Mucosa of rectum (tissue), 2 donors: ENCODE measurements around the gene EGLN3.
A peak's percentile ranks its signal among the peaks of the same experiment; 100 is the strongest.

Experiments used
- H3K27ac ChIP-seq, 2 donors: one replicate each; pipeline ENCODE4 v1.7.0; 2013; ENCODE audit warnings: inconsistent platforms in 2 of 2, low read depth in 2 of 2, low read length in 2 of 2
- H3K27me3 ChIP-seq, 2 donors: one replicate each; pipeline ENCODE4 v1.7.0; 2013; ENCODE audit warnings: low read length in 2 of 2; ENCODE audit not compliant: control insufficient read depth in 2 of 2, insufficient read depth in 2 of 2
- H3K36me3 ChIP-seq, 2 donors: one replicate each; pipeline ENCODE4 v1.7.0; 2013; ENCODE audit warnings: low read length in 2 of 2; ENCODE audit not compliant: control insufficient read depth in 2 of 2, insufficient read depth in 2 of 2
- H3K4me1 ChIP-seq, 2 donors: one replicate each; pipeline ENCODE4 v1.7.0; 2013; ENCODE audit warnings: low read length in 2 of 2, mild to moderate bottlenecking in 1 of 2; ENCODE audit not compliant: control insufficient read depth in 2 of 2, insufficient read depth in 2 of 2
- H3K4me3 ChIP-seq, 2 donors: one replicate each; pipeline ENCODE4 v1.7.0; 2013; ENCODE audit warnings: low read length in 2 of 2
- H3K9ac ChIP-seq, 2 donors: one replicate each; pipeline ENCODE4 v1.7.0; 2013; ENCODE audit warnings: low read length in 2 of 2, low read depth in 1 of 2, mild to moderate bottlenecking in 1 of 2
- H3K9me3 ChIP-seq, 2 donors: one replicate each; pipeline ENCODE4 v1.7.0; 2013; ENCODE audit warnings: low read length in 2 of 2; ENCODE audit not compliant: control insufficient read depth in 2 of 2
- donor health status: healthy.
- donor health status: Normal muscosa, but diverticular disease.

EGLN3 gene

GRCh38 chr14:33938131-33938949 lies 12.5 kb downstream of the EGLN3 start:
- Histone ChIP-seq H3K4me3 (peak overlapping the region; percentile 58), H3K9me3 (no peaks in the 10 kb centered on the region), H3K27me3 (no peaks in the 10 kb centered on the region), H3K27ac (peak overlapping the region; percentile 71 to 78), H3K4me1 (peaks cover 21 to 29% of the 10 kb centered on the region in 2 donors), H3K36me3 (no peaks in the 10 kb centered on the region), H3K9ac (peak overlapping the region in 1 of 2 donors; percentile 49)

GRCh38 chr14:33936391-33936790 lies 14.5 kb downstream of the EGLN3 start:
- no peaks in the 10 kb centered on the region for H3K9me3 ChIP-seq
- H3K27me3 ChIP-seq, result no peaks in the 10 kb centered on the region
- no peak overlapping the region for H3K9ac ChIP-seq
- H3K4me3 ChIP-seq, result no peak overlapping the region
- no peak overlapping the region for H3K27ac ChIP-seq
- no peaks in the 10 kb centered on the region for H3K36me3 ChIP-seq
- H3K4me1 ChIP-seq, result peaks cover 9 to 20% of the 10 kb centered on the region in 2 donors

- Histone ChIP-seq H3K36me3 (peaks cover 0 to 4% of the 10 kb centered on the region in 2 donors), H3K4me3 (no peak overlapping the region), H3K9me3 (no peaks in the 10 kb centered on the region), H3K27me3 (no peaks in the 10 kb centered on the region), H3K27ac (no peak overlapping the region), H3K9ac (no peak overlapping the region), H3K4me1 (peaks cover 9 to 20% of the 10 kb centered on the region in 2 donors)
These were observed 15.9 kb downstream of the EGLN3 start for GRCh38 chr14:33934938-33935337.

GRCh38 chr14:33934043-33934750 lies 16.7 kb downstream of the EGLN3 start:
- Histone ChIP-seq H3K27ac (peak overlapping the region in 1 of 2 donors; percentile 14), H3K4me1 (peaks cover 9 to 20% of the 10 kb centered on the region in 2 donors)

GRCh38 chr14:33933386-33933933 lies 17.4 kb downstream of the EGLN3 start:
- Histone ChIP-seq H3K9ac (no peak overlapping the region), H3K27ac (peak overlapping the region in 1 of 2 donors; percentile 2), H3K4me3 (no peak overlapping the region), H3K27me3 (no peaks in the 10 kb centered on the region), H3K4me1 (peaks cover 8 to 18% of the 10 kb centered on the region in 2 donors), H3K9me3 (no peaks in the 10 kb centered on the region), H3K36me3 (peaks cover 0 to 8% of the 10 kb centered on the region in 2 donors)

More at GRCh38 chr14:33934043-33934750, 16.7 kb downstream of the EGLN3 start:
- Histone ChIP-seq H3K36me3 (peaks cover 0 to 4% of the 10 kb centered on the region in 2 donors), H3K9ac (no peak overlapping the region), H3K4me3 (no peak overlapping the region), H3K9me3 (no peaks in the 10 kb centered on the region), H3K27me3 (no peaks in the 10 kb centered on the region)

- Histone ChIP-seq H3K27ac (no peak overlapping the region), H3K9me3 (no peaks in the 10 kb centered on the region), H3K4me3 (no peak overlapping the region), H3K9ac (no peak overlapping the region), H3K4me1 (peaks cover 3 to 11% of the 10 kb centered on the region in 2 donors), H3K27me3 (no peaks in the 10 kb centered on the region), H3K36me3 (peaks cover 2 to 8% of the 10 kb centered on the region in 2 donors)
These were observed 18.1 kb downstream of the EGLN3 start for GRCh38 chr14:33932576-33933345.

GRCh38 chr14:33932033-33932432 lies 18.8 kb downstream of the EGLN3 start:
- Histone ChIP-seq H3K9me3 (no peaks in the 10 kb centered on the region), H3K4me3 (no peak overlapping the region), H3K9ac (no peak overlapping the region), H3K36me3 (peaks cover 6 to 8% of the 10 kb centered on the region in 2 donors), H3K4me1 (peaks cover 3 to 11% of the 10 kb centered on the region in 2 donors), H3K27me3 (no peaks in the 10 kb centered on the region), H3K27ac (no peak overlapping the region)

- Histone ChIP-seq H3K4me1 (peaks cover 3 to 11% of the 10 kb centered on the region in 2 donors), H3K36me3 (peaks cover 6 to 8% of the 10 kb centered on the region in 2 donors), H3K4me3 (no peak overlapping the region), H3K27me3 (no peaks in the 10 kb centered on the region), H3K9ac (no peak overlapping the region), H3K27ac (no peak overlapping the region), H3K9me3 (no peaks in the 10 kb centered on the region)
These were observed 19.4 kb downstream of the EGLN3 start for GRCh38 chr14:33931461-33931860.

- H3K27me3 ChIP-seq, result no peaks in the 10 kb centered on the region
- peaks cover 14 to 17% of the 10 kb centered on the region in 2 donors for H3K36me3 ChIP-seq
- no peak overlapping the region for H3K27ac ChIP-seq
- H3K4me3 ChIP-seq, result no peak overlapping the region
- H3K9ac ChIP-seq, result no peak overlapping the region
- H3K4me1 ChIP-seq, result peaks cover 3 to 11% of the 10 kb centered on the region in 2 donors
- H3K9me3 ChIP-seq, result no peaks in the 10 kb centered on the region
These were observed 20.4 kb downstream of the EGLN3 start for GRCh38 chr14:33930439-33930838.
